Kidney epithelial cell (primary cell): ENCODE data around the gene NEDD4L. TPM values are rescaled to one million over a fixed set of nuclear protein-coding genes. Genes with fewer than 3 reads are reported as not detected.

Source experiments
- DNase-seq: peaks from one replicate; pipeline ENCODE4 v3.0.0-alpha.2; 2010; ENCODE audit warnings: low read depth
- H3K27me3 ChIP-seq: 2 replicates; pipeline ENCODE4 v1.6.0; 2011; ENCODE audit warnings: low read length; ENCODE audit not compliant: control insufficient read depth, insufficient read depth
- H3K36me3 ChIP-seq: 2 replicates; pipeline ENCODE4 v1.5.1; 2011; ENCODE audit warnings: low read length; ENCODE audit not compliant: control insufficient read depth, insufficient read depth
- H3K4me3 ChIP-seq: 2 replicates; pipeline ENCODE4 v1.5.1; 2011; ENCODE audit warnings: low read depth, mild to moderate bottlenecking, control low read depth, low read length
- CTCF ChIP-seq: IDR thresholded peaks from 2 replicates; pipeline ENCODE4 v1.5.1; 2011; ENCODE audit warnings: mild to moderate bottlenecking, moderate library complexity, low read length, control low read depth, inconsistent platforms; ENCODE audit not compliant: insufficient read depth, poor library complexity, severe bottlenecking
- total RNA-seq: library from RNA; depleted of rRNA; stranded (reverse); fragments of >200 nt; gene quantifications from 2 replicates; pipeline ENCODE4 v1.2.3, GENCODE V29; 2015

Gene NEDD4L
- total RNA-seq, 1 donor from 2014 or later, result 88.3 TPM

- TF ChIP-seq CTCF, result no peak
- no peaks in the 10 kb centered on the region for H3K36me3 ChIP-seq
- H3K27me3 ChIP-seq, result no peaks in the 10 kb centered on the region
- DNase-seq, result no peak
- H3K4me3 ChIP-seq, result no peak overlapping the region
Measured at GRCh38 chr18:58226429-58226828, 182.4 kb downstream of the NEDD4L start.

DNA sequence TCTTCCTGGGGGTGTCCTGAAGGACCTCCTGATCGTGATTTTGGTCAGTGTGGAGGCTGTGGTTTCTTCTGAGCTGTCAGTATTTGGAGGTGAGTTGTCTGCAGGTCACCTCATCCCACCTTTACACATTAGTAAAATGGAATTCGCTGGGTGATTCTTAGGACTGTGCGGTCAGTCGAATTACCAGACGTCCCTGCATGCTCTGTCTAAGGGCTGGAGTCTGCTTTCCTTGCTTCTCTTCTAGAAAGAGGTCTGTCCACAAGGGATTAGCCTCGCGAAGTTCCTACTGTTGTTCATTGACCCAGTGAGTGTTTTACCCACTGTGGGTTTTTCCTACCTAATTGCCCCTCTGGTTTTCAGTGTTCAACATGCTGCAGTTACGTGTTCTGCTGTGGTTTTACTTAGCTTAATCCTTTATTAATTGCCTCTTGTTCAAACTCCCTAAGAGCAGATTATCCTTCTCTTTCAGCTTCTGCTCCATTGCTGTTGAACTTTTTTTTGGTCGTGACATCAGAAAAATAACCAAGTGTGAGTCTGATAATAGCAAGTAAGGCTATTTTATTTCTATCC, 183.4 kb downstream of the NEDD4L start:
- no peak for TF ChIP-seq CTCF
- Histone ChIP-seq H3K27me3 (no peaks in the 10 kb centered on the region), H3K36me3 (no peaks in the 10 kb centered on the region), H3K4me3 (no peak overlapping the region)
- no peak for DNase-seq

GRCh38 chr18:58228176-58228575, 184.2 kb downstream of the NEDD4L start:
- Histone ChIP-seq H3K36me3 (no peaks in the 10 kb centered on the region), H3K4me3 (no peak overlapping the region), H3K27me3 (no peaks in the 10 kb centered on the region)
- DNase-seq, result no peak
- TF ChIP-seq CTCF, result no peak

DNA sequence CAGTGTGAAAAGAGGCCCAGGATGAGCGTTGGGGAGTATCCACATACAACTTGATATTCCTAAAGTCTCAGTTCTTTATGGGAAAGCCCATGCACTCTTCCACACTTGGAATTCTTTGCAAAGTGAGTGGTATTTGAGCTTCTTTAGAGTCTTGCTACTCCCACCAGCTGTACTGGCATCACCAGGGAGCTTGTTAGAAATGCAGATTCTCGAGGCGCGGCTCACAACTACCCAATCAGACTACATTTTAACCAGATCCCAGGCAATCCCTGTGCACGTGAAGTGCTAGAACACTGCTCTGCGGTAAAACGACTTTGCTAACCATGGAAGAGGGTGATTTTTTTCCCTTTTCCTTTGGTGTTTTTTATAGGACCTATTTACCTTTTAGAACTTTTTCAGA, 184.7 kb downstream of the NEDD4L start:
- Histone ChIP-seq H3K36me3 (no peaks in the 10 kb centered on the region), H3K4me3 (no peak overlapping the region), H3K27me3 (no peaks in the 10 kb centered on the region)
- no peak for TF ChIP-seq CTCF
- no peak for DNase-seq

GRCh38 chr18:58229162-58229561, 185.1 kb downstream of the NEDD4L start:
- no peak for TF ChIP-seq CTCF
- H3K36me3 ChIP-seq, result no peaks in the 10 kb centered on the region
- H3K4me3 ChIP-seq, result no peak overlapping the region
- DNase-seq, result no peak
- H3K27me3 ChIP-seq, result no peaks in the 10 kb centered on the region
